Measurements from ENCODE around the gene LRRC75A.

Gene LRRC75A

GRCh38 chr17:16486373-16487250 lies 5.4 kb downstream of the LRRC75A start:
- TF ChIP-seq ZNF274 (IDR thresholded peaks at IDR 0.05; ENCODE audit: low read depth, low read length), result no peak
- H3K4me3 ChIP-seq (ENCODE audit: low read length), result no peak overlapping the region

- TF ChIP-seq ZNF274 (IDR thresholded peaks at IDR 0.05; ENCODE audit: low read depth, low read length), result no peak
- no peak overlapping the region for H3K4me3 ChIP-seq (ENCODE audit: low read length)
Measured at GRCh38 chr17:16484445-16485175, 7.4 kb downstream of the LRRC75A start.

- no peak for TF ChIP-seq ZNF274 (IDR thresholded peaks at IDR 0.05; ENCODE audit: low read depth, low read length)
- H3K4me3 ChIP-seq (ENCODE audit: low read length), result no peak overlapping the region
Measured at GRCh38 chr17:16483021-16483645, 8.9 kb downstream of the LRRC75A start.

GRCh38 chr17:16482253-16482652 lies 9.7 kb downstream of the LRRC75A start:
- no peak overlapping the region for H3K4me3 ChIP-seq (ENCODE audit: low read length)
- TF ChIP-seq ZNF274 (IDR thresholded peaks at IDR 0.05; ENCODE audit: low read depth, low read length), result no peak

GRCh38 chr17:16480995-16481394 lies 11.0 kb downstream of the LRRC75A start:
- TF ChIP-seq ZNF274 (IDR thresholded peaks at IDR 0.05; ENCODE audit: low read depth, low read length), result no peak
- H3K4me3 ChIP-seq (ENCODE audit: low read length), result no peak overlapping the region

GRCh38 chr17:16479264-16479663 lies 12.7 kb downstream of the LRRC75A start:
- no peak overlapping the region for H3K4me3 ChIP-seq (ENCODE audit: low read length)
- TF ChIP-seq ZNF274 (IDR thresholded peaks at IDR 0.05; ENCODE audit: low read depth, low read length), result no peak

- TF ChIP-seq ZNF274 (IDR thresholded peaks at IDR 0.05; ENCODE audit: low read depth, low read length), result no peak
Measured at GRCh38 chr17:16478649-16479048, 13.3 kb downstream of the LRRC75A start.

GRCh38 chr17:16477666-16478065 lies 14.3 kb downstream of the LRRC75A start:
- H3K4me3 ChIP-seq (ENCODE audit: low read length), result no peak overlapping the region
- TF ChIP-seq ZNF274 (IDR thresholded peaks at IDR 0.05; ENCODE audit: low read depth, low read length), result no peak

More at GRCh38 chr17:16478649-16479048, 13.3 kb downstream of the LRRC75A start:
- H3K4me3 ChIP-seq (ENCODE audit: low read length), result no peak overlapping the region

- TF ChIP-seq ZNF274 (IDR thresholded peaks at IDR 0.05; ENCODE audit: low read depth, low read length), result no peak
- no peak overlapping the region for H3K4me3 ChIP-seq (ENCODE audit: low read length)
Measured at GRCh38 chr17:16477255-16477654, 14.7 kb downstream of the LRRC75A start.

GRCh38 chr17:16475179-16475704 lies 16.8 kb downstream of the LRRC75A start:
- H3K4me3 ChIP-seq (ENCODE audit: low read length), result no peak overlapping the region

GRCh38 chr17:16474012-16474725 lies 17.8 kb downstream of the LRRC75A start:
- H3K4me3 ChIP-seq (ENCODE audit: low read length), result no peak overlapping the region
- no peak for TF ChIP-seq ZNF274 (IDR thresholded peaks at IDR 0.05; ENCODE audit: low read depth, low read length)

More at GRCh38 chr17:16475179-16475704, 16.8 kb downstream of the LRRC75A start:
- TF ChIP-seq ZNF274 (IDR thresholded peaks at IDR 0.05; ENCODE audit: low read depth, low read length), result no peak

- no peak for TF ChIP-seq ZNF274 (IDR thresholded peaks at IDR 0.05; ENCODE audit: low read depth, low read length)
- H3K4me3 ChIP-seq (ENCODE audit: low read length), result no peak overlapping the region
Measured at GRCh38 chr17:16473044-16474011, 18.7 kb downstream of the LRRC75A start.

- H3K4me3 ChIP-seq (ENCODE audit: low read length), result no peak overlapping the region
- TF ChIP-seq ZNF274 (IDR thresholded peaks at IDR 0.05; ENCODE audit: low read depth, low read length), result no peak
Measured at GRCh38 chr17:16472539-16472938, 19.5 kb downstream of the LRRC75A start.

Data from GM08714 (cell line).